BLaER1 treated with 17β-estradiol and CSF1 and Interleukin-3, amounts not matched to agents 10 nM and 100 nM (cell line): Measurements from ENCODE around the gene IGSF22.

Experiments used
- H3K27ac ChIP-seq, 11 experiments: shearing (Covaris generic); formaldehyde crosslinking; 2 replicates each; pipeline ENCODE4 v1.8.1; 2022
- H3K27me3 ChIP-seq, 11 experiments: shearing (Covaris generic); formaldehyde crosslinking; 2 replicates each; pipeline ENCODE4 v1.8.1; 2022
- H3K36me3 ChIP-seq, 11 experiments: shearing (Covaris generic); formaldehyde crosslinking; 2 replicates each; pipeline ENCODE4 v1.8.1; 2022
- H3K4me1 ChIP-seq, 10 experiments: shearing (Covaris generic); formaldehyde crosslinking; 2 replicates each; pipeline ENCODE4 v1.8.1; 2022
- H3K4me2 ChIP-seq, 11 experiments: shearing (Covaris generic); formaldehyde crosslinking; 2 replicates each; pipeline ENCODE4 v1.8.1; 2022
- H3K4me3 ChIP-seq, 10 experiments: shearing (Covaris generic); formaldehyde crosslinking; 2 replicates each; pipeline ENCODE4 v1.8.1; 2022
- H3K9ac ChIP-seq, 11 experiments: shearing (Covaris generic); formaldehyde crosslinking; 2 replicates each; pipeline ENCODE4 v1.8.1; 2022
- H3K9me3 ChIP-seq, 11 experiments: shearing (Covaris generic); formaldehyde crosslinking; replicated peaks in 1 of 11; 2 replicates each; pipeline ENCODE4 v1.8.1; 2022
- H4K20me1 ChIP-seq, 11 experiments: shearing (Covaris generic); formaldehyde crosslinking; 2 replicates each; pipeline ENCODE4 v1.8.1; 2022
- Cebpa-rat ChIP-seq, 11 experiments: shearing (Covaris generic); IDR thresholded peaks; 2 replicates each; pipeline ENCODE4 v1.8.1; 2022

The IGSF22 gene

DNA sequence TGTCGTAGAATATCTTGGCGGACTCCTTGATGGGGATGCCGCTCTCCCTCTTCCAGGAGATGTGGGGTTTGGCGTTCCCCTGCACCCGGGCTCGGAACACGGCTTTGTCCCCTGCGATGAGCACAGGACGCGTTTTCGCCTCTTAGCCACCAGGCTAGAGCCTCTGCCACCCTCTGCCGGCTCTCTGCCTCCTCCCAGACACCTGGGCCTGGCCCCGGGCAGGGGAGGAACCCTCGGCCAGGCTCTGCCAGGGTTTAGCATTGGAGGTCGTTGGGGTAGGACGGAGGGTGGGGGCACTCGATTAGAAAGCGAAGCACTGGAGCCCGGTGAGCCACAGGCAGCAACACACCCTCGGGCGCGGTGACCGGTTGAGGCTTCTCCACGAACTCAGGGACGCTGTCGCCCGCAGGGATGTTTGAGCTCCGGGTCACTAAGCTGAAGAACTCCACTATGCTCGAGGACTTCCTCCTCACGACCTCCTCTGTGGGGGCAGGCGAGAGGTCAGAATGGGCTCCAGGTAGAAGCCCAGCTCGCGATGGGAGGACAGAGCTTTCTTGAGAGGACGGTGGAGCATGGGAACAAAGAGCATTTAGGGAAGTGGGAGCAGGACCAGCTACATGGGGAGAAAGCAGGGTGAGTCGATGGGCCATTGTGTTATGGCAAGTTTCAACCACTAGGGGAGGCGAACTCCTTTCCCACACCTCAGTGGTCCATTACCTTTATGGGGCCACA, 4.3 kb downstream of the IGSF22 start:
- Histone ChIP-seq H3K9ac (peak overlapping the region; percentile 46 to 85 (median 81)), H3K27me3 (no peaks in the 10 kb centered on the region), H3K27ac (peak overlapping the region in 10 of 11 experiments; percentile 13 to 85 (median 76); a peak in 19 of 22 replicates), H4K20me1 (no peaks in the 10 kb centered on the region), H3K36me3 (no peaks in the 10 kb centered on the region), H3K4me2 (peak overlapping the region; percentile 93 to 100 (median 94)), H3K4me3 (peak overlapping the region; percentile 51 to 78 (median 73)), H3K9me3 (no peaks in the 10 kb centered on the region), H3K4me1 (peaks cover 4 to 30% (median 13%) of the 10 kb centered on the region in 10 experiments; a peak in 16 of 20 replicates)
- no peak for TF ChIP-seq Cebpa-rat (IDR thresholded peaks at IDR 0.05)

DNA sequence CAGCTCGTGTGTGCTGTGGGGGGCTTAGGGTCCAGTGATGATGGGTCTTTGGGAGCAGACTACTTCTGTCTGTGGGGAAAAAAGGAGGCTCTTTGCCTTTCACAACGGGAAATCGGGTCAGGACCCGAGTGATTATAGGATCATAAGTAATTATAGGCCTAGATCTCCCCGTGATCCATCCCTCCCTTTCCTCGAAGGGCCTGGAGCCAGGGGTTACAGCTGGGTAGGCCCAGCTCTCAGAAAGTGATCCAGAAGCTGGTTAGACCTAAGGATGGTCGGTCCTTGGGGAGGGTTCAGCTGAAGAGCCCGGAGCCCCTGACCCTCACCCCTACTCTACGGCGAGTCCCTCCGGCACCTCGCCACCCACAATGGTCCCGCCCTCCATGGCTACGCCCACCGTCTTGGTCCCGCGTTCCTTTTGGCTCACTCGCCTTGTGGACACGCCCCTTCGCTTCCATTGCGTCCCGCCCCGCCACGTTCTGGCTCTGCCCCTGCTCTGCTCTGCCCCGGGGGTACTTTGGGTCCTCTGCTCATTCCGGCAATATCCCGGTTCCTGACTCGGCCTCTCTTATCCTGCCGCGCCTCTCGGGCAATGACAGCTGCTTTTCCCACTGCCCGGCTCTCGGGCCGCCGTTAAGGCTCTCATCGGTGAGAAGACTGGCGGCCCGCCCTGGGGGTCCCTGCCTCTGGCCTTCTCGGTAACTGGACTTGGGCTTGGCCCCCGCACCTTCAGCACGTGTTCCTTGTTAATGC, 5.0 kb downstream of the IGSF22 start:
- Histone ChIP-seq H3K4me3 (peak overlapping the region; percentile 51 to 78 (median 73)), H3K9me3 (no peaks in the 10 kb centered on the region), H3K36me3 (no peaks in the 10 kb centered on the region), H3K9ac (peak overlapping the region; percentile 46 to 85 (median 81)), H3K27ac (peak overlapping the region in 10 of 11 experiments; percentile 13 to 85 (median 76); a peak in 18 of 22 replicates), H3K4me1 (peaks cover 4 to 23% (median 11%) of the 10 kb centered on the region in 10 experiments; a peak in 16 of 20 replicates), H3K27me3 (no peaks in the 10 kb centered on the region), H3K4me2 (peak overlapping the region; percentile 93 to 100 (median 94)), H4K20me1 (no peaks in the 10 kb centered on the region)
- TF ChIP-seq Cebpa-rat (IDR thresholded peaks at IDR 0.05), result no peak

DNA sequence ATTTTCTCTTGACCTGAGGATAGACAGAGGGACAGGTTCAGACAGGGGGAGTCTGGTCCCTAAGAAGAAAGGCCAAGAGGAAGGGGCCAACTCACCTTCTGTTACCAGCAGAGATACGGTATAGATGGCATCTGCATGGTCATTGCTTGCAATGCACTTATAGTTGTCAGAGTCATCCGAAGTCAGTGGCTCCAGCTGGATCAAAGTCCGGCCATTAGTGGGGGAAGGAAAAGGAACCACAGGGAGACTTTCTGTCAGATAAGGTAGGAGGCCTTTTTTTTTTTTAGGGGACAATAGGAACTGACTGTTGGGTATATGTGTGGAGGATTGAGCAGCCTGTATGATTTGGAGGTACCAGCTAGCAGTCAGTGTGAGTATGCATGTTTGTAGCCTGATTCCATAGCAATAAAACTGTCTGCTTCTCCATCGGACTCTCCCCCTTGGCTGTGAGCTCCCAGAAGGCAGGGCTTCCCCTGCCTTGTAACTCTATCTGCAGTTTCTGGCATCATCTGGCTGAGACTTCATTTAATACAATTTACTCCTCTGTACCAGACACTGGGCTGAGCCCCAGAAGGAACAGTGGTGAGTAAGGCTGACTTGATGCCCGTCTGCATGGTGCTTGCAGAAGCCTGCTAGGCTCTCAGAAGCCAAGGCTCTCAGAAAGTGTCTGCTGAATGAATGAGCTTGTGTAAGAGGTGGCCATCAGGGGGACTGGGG, 5.7 kb downstream of the IGSF22 start:
- peak overlapping the region in 3 of 10 experiments; percentile 73 to 78 (median 73); a peak in 2 of 20 replicates for H3K4me3 ChIP-seq
- TF ChIP-seq Cebpa-rat (IDR thresholded peaks at IDR 0.05), result no peak
- peak overlapping the region in 3 of 11 experiments; percentile 81 to 83 (median 82); a peak in 4 of 22 replicates for H3K9ac ChIP-seq
- H3K27ac ChIP-seq, result no peak overlapping the region
- H3K4me1 ChIP-seq, result peaks cover 4 to 21% (median 11%) of the 10 kb centered on the region in 10 experiments; a peak in 16 of 20 replicates
- no peaks in the 10 kb centered on the region for H3K27me3 ChIP-seq
- no peaks in the 10 kb centered on the region for H3K36me3 ChIP-seq
- H3K9me3 ChIP-seq, result no peaks in the 10 kb centered on the region
- H4K20me1 ChIP-seq, result no peaks in the 10 kb centered on the region
- peak overlapping the region in 10 of 11 experiments; percentile 93 to 100 (median 95); a peak in 21 of 22 replicates for H3K4me2 ChIP-seq

DNA sequence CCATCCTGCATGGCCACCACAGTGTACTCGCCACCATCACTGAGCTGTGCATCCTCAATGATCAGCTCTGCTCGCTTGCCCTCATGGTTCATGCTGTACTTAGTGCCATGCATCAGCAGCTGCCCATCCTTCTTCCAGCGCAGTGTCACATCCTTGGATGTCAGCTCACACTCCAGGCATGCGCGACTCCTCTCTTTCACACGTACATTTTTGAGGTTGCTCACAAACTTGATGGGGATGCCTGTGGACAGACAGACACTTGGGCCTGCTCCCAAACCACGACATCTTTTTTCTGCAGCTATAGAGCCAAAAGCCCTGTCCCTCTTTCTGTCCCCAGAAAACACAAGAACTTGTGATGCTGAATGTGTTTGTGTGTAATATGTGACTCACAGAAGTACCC, 10.5 kb downstream of the IGSF22 start:
- H3K27ac ChIP-seq, result no peak overlapping the region
- H3K4me3 ChIP-seq, result no peak overlapping the region
- H3K36me3 ChIP-seq, result no peaks in the 10 kb centered on the region
- H3K27me3 ChIP-seq, result no peaks in the 10 kb centered on the region
- no peak for TF ChIP-seq Cebpa-rat (IDR thresholded peaks at IDR 0.05)
- H3K9me3 ChIP-seq, result no peaks in the 10 kb centered on the region
- no peak overlapping the region for H3K4me2 ChIP-seq
- H3K9ac ChIP-seq, result no peak overlapping the region
- H3K4me1 ChIP-seq, result peaks cover 0 to under 1% (median 0%) of the 10 kb centered on the region in 10 experiments; a peak in 2 of 20 replicates
- no peaks in the 10 kb centered on the region for H4K20me1 ChIP-seq

DNA sequence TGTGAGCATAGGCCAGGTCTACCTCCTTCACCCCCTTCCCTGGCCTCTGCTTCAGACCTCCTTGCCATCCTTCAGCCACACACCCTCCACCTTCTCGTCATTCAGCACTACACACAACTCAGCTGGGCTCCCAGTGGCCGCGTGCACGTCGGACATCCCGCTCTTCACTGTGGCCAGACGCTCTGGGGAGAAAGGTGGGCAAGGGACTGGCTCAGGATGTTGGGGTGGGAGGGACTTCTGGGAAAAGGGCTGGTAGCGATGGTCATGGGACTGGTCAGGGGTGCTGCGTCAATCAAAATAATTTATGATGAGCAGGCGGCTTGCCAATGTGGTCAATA, 11.6 kb downstream of the IGSF22 start:
- Histone ChIP-seq H3K9me3 (no peaks in the 10 kb centered on the region), H3K4me2 (no peak overlapping the region), H3K9ac (no peak overlapping the region), H3K27ac (no peak overlapping the region), H3K4me1 (no peaks in the 10 kb centered on the region), H3K4me3 (no peak overlapping the region), H4K20me1 (no peaks in the 10 kb centered on the region), H3K27me3 (no peaks in the 10 kb centered on the region), H3K36me3 (no peaks in the 10 kb centered on the region)
- TF ChIP-seq Cebpa-rat (IDR thresholded peaks at IDR 0.05), result no peak

DNA sequence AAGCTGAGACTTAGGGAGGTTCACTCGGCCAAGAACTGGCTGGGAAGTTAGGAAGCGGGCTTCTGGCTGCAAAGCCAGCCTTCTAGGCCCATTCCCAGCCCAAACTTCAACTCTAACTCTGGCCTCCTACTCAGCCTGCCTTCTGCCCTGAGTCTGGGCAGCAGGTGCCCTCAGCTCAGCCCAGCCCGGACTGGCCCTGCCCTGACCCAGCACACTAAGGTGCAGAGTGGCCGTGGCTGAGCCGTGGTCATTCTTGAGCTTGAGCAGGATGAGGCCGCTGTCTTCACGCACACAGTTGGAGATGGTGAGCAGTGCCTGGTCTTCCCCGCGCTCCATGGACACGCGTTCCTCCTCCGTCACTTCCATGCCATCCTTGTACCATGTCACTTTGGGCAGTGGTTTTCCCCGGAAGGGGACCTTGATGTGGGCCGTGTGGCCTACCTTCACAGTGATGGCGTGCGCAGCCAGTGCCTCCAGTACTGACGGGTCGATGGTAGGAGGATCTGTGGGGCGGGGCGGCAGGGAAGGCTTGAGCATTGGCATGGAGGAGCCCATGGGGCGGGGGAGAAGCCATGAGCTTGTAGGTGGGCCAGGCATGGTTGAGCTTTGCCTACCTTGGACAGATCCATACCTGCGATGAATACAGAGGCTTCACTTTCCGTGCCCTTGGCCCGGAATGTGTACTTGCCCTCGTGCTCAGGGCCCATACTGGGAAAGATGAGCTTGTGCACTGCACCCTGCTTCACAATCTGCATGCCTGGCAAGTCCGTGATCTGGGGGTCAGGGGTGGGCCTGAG, 12.1 kb downstream of the IGSF22 start:
- Histone ChIP-seq H3K4me3 (no peak overlapping the region), H3K4me1 (no peaks in the 10 kb centered on the region), H4K20me1 (no peaks in the 10 kb centered on the region), H3K27me3 (no peaks in the 10 kb centered on the region), H3K4me2 (no peak overlapping the region), H3K9me3 (no peaks in the 10 kb centered on the region), H3K27ac (no peak overlapping the region), H3K9ac (no peak overlapping the region), H3K36me3 (no peaks in the 10 kb centered on the region)
- TF ChIP-seq Cebpa-rat (IDR thresholded peaks at IDR 0.05), result no peak

DNA sequence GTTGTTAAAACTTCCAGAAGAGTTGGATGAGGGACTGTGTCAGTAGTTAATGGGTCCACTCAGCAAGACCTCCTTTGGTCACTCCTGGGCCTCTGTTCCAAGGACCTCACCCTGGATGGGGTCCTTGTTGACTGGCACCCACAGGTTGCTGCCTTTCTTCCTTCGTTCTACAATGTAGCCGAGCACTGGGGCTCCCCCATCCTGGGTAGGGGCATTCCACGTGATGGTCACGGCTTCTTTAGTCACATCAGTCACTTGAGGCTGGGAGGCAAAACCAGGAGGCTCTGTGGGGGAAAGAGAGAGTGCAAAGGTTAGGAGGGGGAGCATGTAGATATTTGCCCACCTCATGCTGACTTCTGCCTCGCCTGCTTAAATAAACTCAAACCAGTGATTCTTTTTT, 15.4 kb downstream of the IGSF22 start:
- no peak overlapping the region for H3K27ac ChIP-seq

DNA sequence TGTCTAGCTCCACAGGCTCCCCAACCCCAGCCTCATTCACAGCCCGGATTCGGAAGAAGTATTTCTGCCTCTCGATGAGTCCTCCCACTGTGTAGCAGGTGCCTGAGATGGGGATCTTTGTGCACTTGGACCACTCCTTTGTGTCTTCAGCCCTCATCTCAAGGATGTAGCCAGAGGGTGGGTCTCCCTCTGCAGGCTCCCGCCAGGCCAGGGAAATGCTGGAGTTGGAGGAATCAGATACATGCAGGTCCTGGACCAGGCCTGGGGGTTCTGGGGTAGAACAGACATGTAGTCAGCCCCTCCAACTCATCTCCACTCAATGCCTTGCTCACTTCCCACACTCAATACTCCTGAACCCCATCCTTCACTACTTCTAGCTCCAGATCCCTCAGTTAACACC, 16.6 kb downstream of the IGSF22 start:
- H3K9ac ChIP-seq, result no peak overlapping the region
- H3K27me3 ChIP-seq, result peaks cover 16 to 32% (median 25%) of the 10 kb centered on the region in 11 experiments
- H3K27ac ChIP-seq, result no peak overlapping the region
- no peak overlapping the region for H3K4me3 ChIP-seq
- H3K4me2 ChIP-seq, result no peak overlapping the region
- no peak for TF ChIP-seq Cebpa-rat (IDR thresholded peaks at IDR 0.05)
- H3K4me1 ChIP-seq, result peaks cover 6 to 15% (median 13%) of the 10 kb centered on the region in 10 experiments; a peak in 16 of 20 replicates
- peaks cover 0 to 4% (median 0%) of the 10 kb centered on the region in 11 experiments; a peak in 1 of 22 replicates for H3K36me3 ChIP-seq
- H4K20me1 ChIP-seq, result peaks cover 0 to 8% (median 0%) of the 10 kb centered on the region in 11 experiments; a peak in 2 of 22 replicates
- H3K9me3 ChIP-seq, result no peaks in the 10 kb centered on the region; a peak in 2 of 22 replicates

More for the DNA sequence above, 15.4 kb downstream of the IGSF22 start:
- no peaks in the 10 kb centered on the region; a peak in 2 of 22 replicates for H4K20me1 ChIP-seq
- H3K27me3 ChIP-seq, result peaks cover 10 to 25% (median 19%) of the 10 kb centered on the region in 11 experiments
- H3K36me3 ChIP-seq, result no peaks in the 10 kb centered on the region
- no peaks in the 10 kb centered on the region; a peak in 2 of 22 replicates for H3K9me3 ChIP-seq
- peaks cover 5 to 14% (median 11%) of the 10 kb centered on the region in 10 experiments; a peak in 16 of 20 replicates for H3K4me1 ChIP-seq
- no peak overlapping the region for H3K4me3 ChIP-seq
- TF ChIP-seq Cebpa-rat (IDR thresholded peaks at IDR 0.05), result no peak
- no peak overlapping the region for H3K4me2 ChIP-seq
- H3K9ac ChIP-seq, result no peak overlapping the region
